ENCODE results near the gene GPR18.
A peak's percentile ranks its signal among the peaks of the same experiment; 100 is the strongest.

Gene GPR18

GRCh38 chr13:99290894-99291293 is 32.7 kb upstream of the GPR18 start:
- DNase-seq: no peak

DNA sequence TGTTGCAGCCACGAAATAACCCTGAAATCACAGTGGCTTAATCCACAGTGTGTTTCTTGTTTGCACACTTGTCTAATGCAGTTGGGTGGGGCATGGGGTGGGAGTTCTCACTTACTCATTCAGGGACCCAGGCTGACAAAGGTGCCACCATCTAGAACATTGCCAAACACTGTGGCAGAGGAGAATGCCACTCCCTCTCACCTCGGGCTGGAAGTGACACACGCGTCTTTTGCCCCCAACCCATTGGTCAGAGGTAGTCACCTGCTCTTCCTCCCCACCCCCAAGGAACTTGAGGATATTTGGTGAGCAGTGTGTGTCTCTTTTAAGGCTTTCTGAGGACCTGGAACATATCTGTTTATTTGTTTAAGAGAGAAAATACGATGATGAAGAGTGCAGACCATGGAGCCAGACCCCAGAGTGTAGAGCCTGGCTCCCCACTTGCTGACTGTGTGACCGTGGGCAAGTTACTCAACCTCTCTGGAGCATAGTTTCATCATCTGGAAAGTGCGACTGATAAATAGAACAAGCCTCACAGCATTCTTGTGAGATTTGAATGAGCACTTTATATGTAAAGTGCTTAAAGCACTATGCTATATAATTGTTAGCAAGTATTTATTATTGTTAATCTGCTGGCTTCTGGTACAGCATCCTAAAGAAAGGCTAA is 31.6 kb upstream of the GPR18 start:
- DNase-seq: no peak

- no peak for DNase-seq
These were observed 31.1 kb upstream of the GPR18 start for GRCh38 chr13:99289271-99289670.

- DNase-seq: no peak
These were observed 29.9 kb upstream of the GPR18 start for GRCh38 chr13:99288089-99288488.

GRCh38 chr13:99287551-99287950 is 29.4 kb upstream of the GPR18 start:
- no peak for DNase-seq

- no peak for DNase-seq
These were observed 27.4 kb upstream of the GPR18 start for GRCh38 chr13:99285432-99286182.

GRCh38 chr13:99282264-99283231 is 24.4 kb upstream of the GPR18 start:
- DNase-seq: no peak

DNA sequence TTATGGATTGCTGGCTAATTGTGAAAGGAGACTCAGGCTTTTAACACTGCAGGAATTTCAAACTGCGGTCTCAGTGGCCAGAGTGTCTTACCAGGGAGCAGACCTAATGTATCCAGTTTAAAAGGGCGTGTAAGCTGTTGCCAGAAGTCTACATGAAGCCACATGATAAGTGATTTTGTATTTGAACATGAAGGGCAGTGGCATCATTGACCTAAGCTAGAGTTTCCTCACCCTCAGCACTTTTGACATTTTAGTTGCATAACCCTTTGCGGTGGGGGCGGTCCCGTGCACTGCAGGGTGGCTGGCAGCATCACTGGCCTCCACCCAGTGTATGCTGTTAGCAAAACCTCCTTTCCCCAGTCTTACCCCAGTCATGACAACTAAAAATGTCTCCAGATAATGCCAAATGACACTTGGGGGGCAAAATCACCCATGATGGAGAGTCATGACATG is 23.7 kb upstream of the GPR18 start:
- DNase-seq: no peak

GRCh38 chr13:99280166-99280565 is 22.0 kb upstream of the GPR18 start:
- DNase-seq: no peak

DNA sequence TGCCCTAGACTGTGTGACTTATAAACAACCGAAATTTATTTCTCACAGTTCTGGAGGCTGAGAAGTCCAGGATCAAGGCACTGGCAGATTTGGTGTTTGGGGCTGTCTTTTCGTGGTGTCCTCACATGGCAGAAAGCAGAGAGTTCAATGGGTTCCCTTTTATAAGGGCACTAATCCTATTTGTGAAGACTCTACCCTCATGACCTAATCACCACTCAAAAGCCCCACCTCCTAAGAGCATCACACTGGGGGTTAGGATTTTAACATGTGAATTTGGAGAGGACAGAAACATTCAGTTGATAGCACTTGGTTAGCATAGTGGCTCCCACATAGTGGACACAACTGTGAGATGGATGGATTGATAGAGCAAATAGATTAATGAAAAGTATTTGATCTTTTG is 21.5 kb upstream of the GPR18 start:
- DNase-seq: no peak

DNA sequence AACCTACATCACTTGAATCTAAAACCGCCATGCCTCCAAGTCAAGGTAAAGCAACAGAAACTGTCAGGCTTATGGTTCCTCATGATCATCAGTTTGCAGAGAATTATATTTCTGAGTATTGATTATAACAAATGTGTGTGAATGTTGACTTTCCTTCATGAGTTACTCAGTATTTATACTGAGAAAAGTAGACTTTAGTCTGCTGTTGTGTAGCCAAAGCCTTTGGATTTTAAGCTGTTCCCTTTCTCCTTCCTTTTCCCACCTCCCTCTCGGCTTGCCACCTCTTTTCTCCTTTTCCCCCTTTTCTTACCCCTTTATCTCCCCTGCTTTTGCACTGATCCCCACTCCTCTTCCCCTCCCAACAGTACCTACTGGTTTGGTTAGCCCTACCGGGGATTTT is 20.7 kb upstream of the GPR18 start:
- DNase-seq: no peak

DNA sequence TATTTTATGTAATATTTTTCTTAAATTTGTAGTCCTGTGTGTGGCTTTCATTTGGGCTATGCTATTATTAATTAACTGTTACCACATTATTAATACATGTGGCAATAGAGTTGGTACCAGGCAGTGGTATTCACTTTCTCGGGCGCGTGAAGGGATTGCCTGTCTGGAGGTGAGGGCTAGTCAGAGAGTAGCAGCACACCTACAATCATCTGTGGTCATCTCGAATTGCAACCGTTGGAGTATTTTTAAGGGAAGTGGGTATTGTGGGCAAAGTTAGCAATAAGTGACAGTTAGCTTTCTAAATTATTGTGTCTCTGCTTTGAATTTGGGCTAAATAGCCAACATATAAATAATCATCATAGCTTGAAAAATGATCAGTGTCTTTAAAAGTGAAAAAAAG is 20.0 kb upstream of the GPR18 start:
- no peak for DNase-seq

- DNase-seq: no peak
These were observed 19.4 kb upstream of the GPR18 start for GRCh38 chr13:99277629-99278028.

DNA sequence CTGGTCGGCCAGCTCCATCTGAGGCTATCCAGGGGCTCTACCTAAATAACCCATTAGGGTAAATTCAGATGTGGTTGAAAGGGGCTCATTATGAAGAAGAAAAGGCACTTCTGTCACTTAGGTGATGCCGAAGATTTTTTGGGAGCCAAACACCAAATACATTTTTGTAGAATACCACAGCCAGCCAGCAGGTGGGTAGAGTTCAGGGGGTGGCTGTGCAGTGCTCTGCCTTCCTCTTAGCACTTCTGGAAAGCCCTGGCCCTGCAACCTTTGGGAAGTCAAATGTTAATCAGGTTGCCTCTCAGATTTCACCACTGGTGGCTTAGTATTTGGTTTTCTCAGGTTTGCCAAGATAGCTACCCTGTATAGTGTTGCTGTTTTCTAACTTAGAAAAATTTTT is 18.5 kb upstream of the GPR18 start:
- no peak for DNase-seq

DNA sequence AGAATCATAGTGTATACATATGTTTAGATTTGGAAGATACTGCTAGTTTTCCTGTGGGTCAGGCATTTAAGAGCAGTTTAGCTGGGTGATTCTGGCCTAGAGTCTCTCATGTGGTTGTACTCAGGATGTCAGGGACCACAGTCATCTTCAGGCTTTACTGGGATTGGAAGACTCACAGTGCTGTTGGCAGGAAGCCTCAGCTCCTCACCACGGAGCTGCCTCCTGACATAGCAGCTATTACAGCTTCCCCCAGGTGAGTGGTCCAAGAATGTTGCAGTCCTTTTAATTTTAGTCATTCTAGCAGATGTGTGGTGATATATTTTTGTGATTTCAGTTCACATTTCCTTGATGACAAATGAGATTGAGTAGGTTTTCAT is 16.9 kb upstream of the GPR18 start:
- DNase-seq: no peak

- no peak for DNase-seq
These were observed 14.9 kb upstream of the GPR18 start for GRCh38 chr13:99273128-99273527.

DNA sequence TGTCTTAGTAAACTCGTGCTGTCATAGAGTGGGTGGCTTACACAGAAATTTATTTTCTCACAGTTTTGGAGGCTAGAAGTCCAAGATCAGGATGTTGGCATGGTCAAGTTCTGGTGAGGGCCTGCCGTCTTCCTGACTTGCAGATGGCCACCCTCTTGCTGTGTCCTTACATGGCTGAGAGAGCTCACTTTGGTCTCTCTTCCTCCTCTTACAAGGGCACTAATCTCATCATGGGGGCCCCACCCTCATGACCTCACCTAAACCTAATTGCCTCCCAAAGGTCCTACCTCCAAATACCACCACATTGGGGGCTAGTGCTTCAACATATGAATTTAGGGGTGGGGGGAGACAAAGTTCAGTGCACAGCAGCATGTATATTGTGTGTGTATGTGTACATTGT is 14.3 kb upstream of the GPR18 start:
- DNase-seq: no peak

- DNase-seq: no peak
These were observed 13.1 kb upstream of the GPR18 start for GRCh38 chr13:99271249-99271648.

DNA sequence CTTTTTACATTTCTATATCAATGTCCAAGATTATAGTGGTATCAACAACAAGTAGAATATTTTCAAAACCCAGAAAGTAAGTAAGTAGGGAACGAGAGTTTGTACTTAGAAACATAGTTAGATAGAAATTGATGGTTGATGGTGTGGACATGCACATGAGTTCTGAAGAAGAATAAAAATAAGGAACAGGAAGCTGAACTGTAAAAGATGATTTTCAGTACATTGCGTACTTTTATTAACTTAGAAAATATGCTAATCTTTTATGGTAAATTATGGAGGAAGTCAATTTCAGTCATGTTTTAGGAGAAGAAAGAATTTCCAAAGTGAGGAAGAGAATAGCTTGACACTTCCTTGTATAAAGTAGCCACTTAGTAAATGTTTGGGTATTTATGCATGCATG is 12.3 kb upstream of the GPR18 start:
- no peak for DNase-seq

DNA sequence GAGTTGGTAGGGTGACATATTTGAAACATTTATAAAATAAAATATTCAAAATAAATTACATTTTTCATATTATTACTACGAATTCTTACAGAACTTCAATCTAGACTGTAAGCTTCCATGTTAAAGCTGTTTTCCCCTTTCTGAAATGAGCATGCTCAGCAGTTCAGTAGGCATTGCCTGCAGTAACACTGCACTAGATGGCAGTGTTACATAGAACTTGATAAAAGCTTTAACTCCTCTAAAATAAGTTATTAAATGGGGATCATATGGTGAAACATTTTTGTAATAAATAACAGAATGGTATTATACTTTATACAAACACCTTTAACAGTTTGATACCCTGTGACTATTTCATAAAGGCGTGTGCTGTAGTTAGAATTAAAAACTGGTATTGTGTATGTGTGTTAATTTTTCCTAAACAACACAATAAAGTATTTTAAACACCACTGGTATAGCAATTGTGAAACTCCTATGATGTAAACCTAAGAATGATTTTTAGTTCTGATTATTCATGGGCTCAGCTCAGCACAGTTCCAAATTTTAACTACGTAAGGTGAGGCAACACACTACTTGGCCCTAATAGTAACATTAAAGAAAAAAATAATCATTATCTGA is 11.6 kb upstream of the GPR18 start:
- peak; percentile 61 for DNase-seq

DNA sequence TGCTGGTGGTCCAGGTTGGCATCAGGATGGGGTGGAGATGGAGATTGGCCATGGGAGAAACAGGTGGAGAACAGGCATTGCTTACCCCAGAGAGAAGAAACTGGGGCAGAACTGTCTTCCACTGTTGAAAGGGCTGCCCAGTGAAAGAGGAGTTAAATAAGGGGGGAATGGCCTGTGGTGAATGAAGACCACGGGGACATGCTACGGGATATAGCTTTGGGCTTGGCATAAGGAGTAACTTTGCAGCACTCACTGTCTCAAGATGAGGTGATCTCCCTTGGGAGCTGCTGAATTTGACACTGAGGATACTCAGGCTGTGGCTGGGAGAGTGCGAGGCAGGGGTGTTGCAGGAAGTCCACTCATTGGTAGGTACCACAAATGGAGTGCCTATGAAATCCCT is 10.6 kb upstream of the GPR18 start:
- DNase-seq: no peak

DNA sequence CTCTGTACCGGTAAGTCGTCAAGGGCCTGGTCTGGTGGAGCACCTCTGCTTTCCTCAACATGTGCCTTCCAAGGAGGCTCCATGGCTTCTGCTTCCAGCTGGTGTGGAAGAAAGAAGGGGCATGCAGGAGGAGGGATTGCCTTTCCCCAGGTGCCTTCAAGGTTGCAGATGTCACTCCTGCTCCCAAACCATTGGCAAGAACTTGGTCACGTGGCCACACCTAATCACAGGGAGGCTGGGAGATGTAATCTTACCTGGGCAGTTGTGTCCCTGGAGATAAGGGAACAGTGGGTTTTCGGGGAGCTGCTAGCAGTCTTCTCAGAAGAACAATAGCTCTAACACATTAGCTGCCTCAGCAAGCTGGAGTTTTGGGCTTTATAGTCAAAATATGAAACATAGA is 9.7 kb upstream of the GPR18 start:
- no peak for DNase-seq

DNA sequence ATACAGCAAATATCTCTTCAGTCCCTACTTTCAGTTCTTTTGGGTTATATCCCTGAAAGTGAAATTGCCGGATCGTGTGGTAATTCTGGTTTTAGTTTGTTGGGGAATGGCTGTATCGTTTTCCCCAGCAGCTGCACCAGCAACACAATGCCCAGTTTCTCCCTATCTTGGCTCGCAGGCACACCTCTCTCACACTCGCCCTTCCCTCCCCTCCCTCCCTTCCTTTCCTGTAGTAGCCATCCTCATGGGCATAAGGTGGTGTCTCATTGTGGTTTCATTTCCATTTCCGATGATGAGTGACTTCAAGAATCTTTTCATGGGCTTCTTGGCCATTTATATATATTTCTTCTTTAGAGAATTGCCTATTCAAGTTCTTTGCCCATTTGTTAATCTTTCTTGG is 8.6 kb upstream of the GPR18 start:
- no peak for DNase-seq

Data from NCI-H69 (cell line).